ENCODE measurements around the gene KCNK18. TPM values are rescaled to one million over a fixed set of nuclear protein-coding genes. Genes with fewer than 3 reads are reported as not detected.
A peak's percentile ranks its signal among the peaks of the same experiment; 100 is the strongest.

Gene KCNK18
- total RNA-seq, 4 donors from 2014 or later: not detected

GRCh38 chr10:117212176-117212575 is 14.9 kb downstream of the KCNK18 start:
- no peak overlapping the region for H3K27ac ChIP-seq (replicated peaks in 1 of 4)
- no peak for TF ChIP-seq POLR2A (IDR thresholded peaks at IDR 0.05; ENCODE audit: low read depth)
- no peak for TF ChIP-seq POLR2AphosphoS5 (IDR thresholded peaks at IDR 0.05)
- TF ChIP-seq CTCF (IDR thresholded peaks at IDR 0.05): no peak
- TF ChIP-seq EP300 (IDR thresholded peaks at IDR 0.05): no peak
- H3K9me3 ChIP-seq: peaks cover 0 to 18% (median 4%) of the 10 kb centered on the region in 4 donors
- H3K36me3 ChIP-seq: no peaks in the 10 kb centered on the region
- peaks cover 9 to 12% (median 11%) of the 10 kb centered on the region in 4 donors for H3K4me1 ChIP-seq
- no peak for DNase-seq (ENCODE audit: extremely low spot score)
- intact Hi-C loops (cut with DNase I): loop anchor here (10.0 kb wide), 1 partner anchor 223 kb away; no protein-coding TSS in a partner anchor
- no peak overlapping the region for H3K4me3 ChIP-seq
- 91% methylated on average over 1 of the region's 1 CpG for WGBS
- H3K27me3 ChIP-seq: peaks cover 0 to 75% (median 11%) of the 10 kb centered on the region in 4 donors

- DNase-seq (ENCODE audit: extremely low spot score): no peak
- no peak for TF ChIP-seq POLR2A (IDR thresholded peaks at IDR 0.05; ENCODE audit: low read depth)
- intact Hi-C loops (cut with DNase I): loop anchor here (10.0 kb wide), 1 partner anchor 220 kb away; no protein-coding TSS in a partner anchor
- H3K9me3 ChIP-seq: peaks cover 0 to 18% (median 4%) of the 10 kb centered on the region in 4 donors
- no peak overlapping the region for H3K27ac ChIP-seq (replicated peaks in 1 of 4)
- WGBS: 58% methylated on average over 1 of the region's 1 CpG
- no peak overlapping the region for H3K4me3 ChIP-seq
- H3K36me3 ChIP-seq: no peaks in the 10 kb centered on the region
- H3K4me1 ChIP-seq: peaks cover 12 to 17% (median 15%) of the 10 kb centered on the region in 4 donors
- peaks cover 0 to 73% (median 14%) of the 10 kb centered on the region in 4 donors for H3K27me3 ChIP-seq
These were observed 17.1 kb downstream of the KCNK18 start for GRCh38 chr10:117214401-117214800.

- WGBS: 87% methylated on average over 2 of the region's 2 CpGs
- Histone ChIP-seq H3K9me3 (peaks cover 0 to 18% (median 4%) of the 10 kb centered on the region in 4 donors), H3K4me3 (no peak overlapping the region), H3K4me1 (peaks cover 12 to 17% (median 15%) of the 10 kb centered on the region in 4 donors), H3K27me3 (peaks cover 0 to 72% (median 14%) of the 10 kb centered on the region in 4 donors), H3K36me3 (no peaks in the 10 kb centered on the region), H3K27ac (replicated peaks in 1 of 4) (no peak overlapping the region)
- intact Hi-C loops (cut with DNase I): loop anchor here (10.0 kb wide), 1 partner anchor 220 kb away; no protein-coding TSS in a partner anchor
- no peak for DNase-seq (ENCODE audit: extremely low spot score)
- no peak for TF ChIP-seq EP300 (IDR thresholded peaks at IDR 0.05)
- no peak for TF ChIP-seq POLR2A (IDR thresholded peaks at IDR 0.05; ENCODE audit: low read depth)
- TF ChIP-seq CTCF (IDR thresholded peaks at IDR 0.05): no peak
- TF ChIP-seq POLR2AphosphoS5 (IDR thresholded peaks at IDR 0.05): no peak
These were observed 17.8 kb downstream of the KCNK18 start for GRCh38 chr10:117215079-117215478.

GRCh38 chr10:117216028-117216427 is 18.7 kb downstream of the KCNK18 start:
- intact Hi-C loops (cut with DNase I): loop anchor here (2.0 to 10.0 kb wide), 2 partner anchors 105 to 219 kb away; no protein-coding TSS in a partner anchor
- Histone ChIP-seq H3K4me3 (peak overlapping the region in 2 of 4 donors; percentile 54 to 58), H3K36me3 (no peaks in the 10 kb centered on the region), H3K27ac (replicated peaks in 1 of 4) (no peak overlapping the region), H3K27me3 (peaks cover 0 to 76% (median 14%) of the 10 kb centered on the region in 4 donors), H3K9me3 (peaks cover 0 to 15% (median 4%) of the 10 kb centered on the region in 4 donors), H3K4me1 (peaks cover 12 to 17% (median 15%) of the 10 kb centered on the region in 4 donors)
- DNase-seq (ENCODE audit: extremely low spot score): no peak
- 47% methylated on average over 12 of the region's 15 CpGs for WGBS
- no peak for TF ChIP-seq EP300 (IDR thresholded peaks at IDR 0.05)
- no peak for TF ChIP-seq CTCF (IDR thresholded peaks at IDR 0.05)
- no peak for TF ChIP-seq POLR2AphosphoS5 (IDR thresholded peaks at IDR 0.05)
- no peak for TF ChIP-seq POLR2A (IDR thresholded peaks at IDR 0.05; ENCODE audit: low read depth)

GRCh38 chr10:117216611-117217195 is 19.4 kb downstream of the KCNK18 start:
- Histone ChIP-seq H3K36me3 (no peaks in the 10 kb centered on the region), H3K4me1 (peaks cover 12 to 17% (median 15%) of the 10 kb centered on the region in 4 donors), H3K9me3 (peaks cover 0 to 9% (median 3%) of the 10 kb centered on the region in 4 donors), H3K27ac (replicated peaks in 1 of 4) (no peak overlapping the region), H3K4me3 (peak overlapping the region; percentile 49 to 61 (median 56)), H3K27me3 (peaks cover 0 to 80% (median 14%) of the 10 kb centered on the region in 4 donors)
- 0% methylated on average over 1 of the region's 52 CpGs for WGBS
- intact Hi-C loops (cut with DNase I): loop anchor here (2.0 to 10.0 kb wide), 2 partner anchors 104 to 218 kb away; no protein-coding TSS in a partner anchor
- DNase-seq (ENCODE audit: extremely low spot score): no peak
- TF ChIP-seq CTCF (IDR thresholded peaks at IDR 0.05): peak in 2 of 3 experiments; percentile 97 to 99
- no peak for TF ChIP-seq POLR2A (IDR thresholded peaks at IDR 0.05; ENCODE audit: low read depth)
- peak in 1 of 2 donors; percentile 27 for TF ChIP-seq POLR2AphosphoS5 (IDR thresholded peaks at IDR 0.05)
